Hematopoietic multipotent progenitor cell (in vitro differentiated cells): Measurements from ENCODE around the gene SLC13A3. TPM values are rescaled to one million over a fixed set of nuclear protein-coding genes. Genes with fewer than 3 reads are reported as not detected.

Source experiments
- DNase-seq, 3 donors: peaks; one replicate each; pipeline ENCODE4 v3.0.0-alpha.2; 2011 to 2015; ENCODE audit warnings: low read depth in 2 of 3, low spot score in 2 of 3
- total RNA-seq: library from RNA; depleted of rRNA; stranded (reverse); fragments of >200 nt; gene quantifications from one replicate; pipeline ENCODE4 v1.2.3, GENCODE V29; 2012

Gene SLC13A3
- total RNA-seq, 1 donor = under 0.01 TPM

- DNase-seq = no peak
These were observed 12.9 kb downstream of the SLC13A3 start for GRCh38 chr20:46638134-46638897.

- no peak for DNase-seq
These were observed 13.7 kb downstream of the SLC13A3 start for GRCh38 chr20:46637427-46638133.

GRCh38 chr20:46637020-46637419, 14.2 kb downstream of the SLC13A3 start:
- no peak for DNase-seq

- DNase-seq = no peak
These were observed 14.7 kb downstream of the SLC13A3 start for GRCh38 chr20:46636514-46636913.

GRCh38 chr20:46635514-46636136, 15.6 kb downstream of the SLC13A3 start:
- DNase-seq = no peak

- no peak for DNase-seq
These were observed 16.7 kb downstream of the SLC13A3 start for GRCh38 chr20:46634528-46634927.

- no peak for DNase-seq
These were observed 19.3 kb downstream of the SLC13A3 start for GRCh38 chr20:46631874-46632446.

- peak in 2 of 3 donors; percentile 11 to 20 for DNase-seq
These were observed 19.9 kb downstream of the SLC13A3 start for GRCh38 chr20:46631212-46631869.

- DNase-seq = no peak
These were observed 21.0 kb downstream of the SLC13A3 start for GRCh38 chr20:46630306-46630705.

- DNase-seq = no peak
These were observed 21.9 kb downstream of the SLC13A3 start for GRCh38 chr20:46629341-46629740.

- no peak for DNase-seq
These were observed 24.0 kb downstream of the SLC13A3 start for GRCh38 chr20:46627234-46627633.

- DNase-seq = no peak
These were observed 24.5 kb downstream of the SLC13A3 start for GRCh38 chr20:46626758-46627157.

GRCh38 chr20:46625875-46626373, 25.3 kb downstream of the SLC13A3 start:
- DNase-seq = no peak

GRCh38 chr20:46624946-46625345, 26.3 kb downstream of the SLC13A3 start:
- DNase-seq = peak in 1 of 3 donors; percentile 9

GRCh38 chr20:46622165-46622564, 29.1 kb downstream of the SLC13A3 start:
- DNase-seq = no peak

- no peak for DNase-seq
These were observed 29.8 kb downstream of the SLC13A3 start for GRCh38 chr20:46621492-46621891.

GRCh38 chr20:46619445-46619844, 31.8 kb downstream of the SLC13A3 start:
- DNase-seq = no peak

- no peak for DNase-seq
These were observed 32.8 kb downstream of the SLC13A3 start for GRCh38 chr20:46618316-46619100.

GRCh38 chr20:46614503-46614902, 36.8 kb downstream of the SLC13A3 start:
- DNase-seq = no peak

- no peak for DNase-seq
These were observed 41.1 kb downstream of the SLC13A3 start for GRCh38 chr20:46610145-46610544.
